Activated T-helper 2 cell treated with anti-CD3 and anti-CD28 coated beads, Interferon-gamma antibody, Interleukin-2, Interleukin-4, amounts not matched to agents 10 μg/mL and 5 μg/mL and 100 μg/mL, durations not matched to agents 14 hours and 24 hours and 36 hours (primary cell): ENCODE results near the gene THOC5. TPM values are rescaled to one million over a fixed set of nuclear protein-coding genes. Genes with fewer than 3 reads are reported as not detected.

Experiments used
- DNase-seq: peaks from one replicate; pipeline ENCODE4 v3.0.0; 2021; ENCODE audit warnings: low spot score
- H3K27ac Mint-ChIP-seq: one replicate; pipeline ENCODE4 v1.8.0; 2021; ENCODE audit warnings: mixed read lengths
- H3K27me3 Mint-ChIP-seq: one replicate; pipeline ENCODE4 v1.8.0; 2021; ENCODE audit warnings: low read depth, mixed read lengths
- H3K36me3 Mint-ChIP-seq: one replicate; pipeline ENCODE4 v1.8.0; 2021; ENCODE audit warnings: low read depth, mixed read lengths
- H3K4me1 Mint-ChIP-seq: one replicate; pipeline ENCODE4 v1.8.0; 2021; ENCODE audit warnings: low read depth, mixed read lengths
- H3K4me3 Mint-ChIP-seq: one replicate; pipeline ENCODE4 v1.8.0; 2021; ENCODE audit warnings: low read depth, mild to moderate bottlenecking, moderate library complexity, mixed read lengths
- H3K9me3 Mint-ChIP-seq: one replicate; pipeline ENCODE4 v1.8.0; 2021; ENCODE audit warnings: mixed read lengths
- intact Hi-C: fragments of 100-400 bp; cut with micrococcal nuclease; formaldehyde crosslinking; loops from one replicate; pipeline ENCODE4 v1.15.1; 2023
- total RNA-seq: library from RNA; stranded (reverse); gene quantifications from 2 replicates; pipeline ENCODE4 v1.2.3, GENCODE V29; 2022

Gene THOC5
- total RNA-seq, 1 donor from 2014 or later: 50.5 TPM

DNA sequence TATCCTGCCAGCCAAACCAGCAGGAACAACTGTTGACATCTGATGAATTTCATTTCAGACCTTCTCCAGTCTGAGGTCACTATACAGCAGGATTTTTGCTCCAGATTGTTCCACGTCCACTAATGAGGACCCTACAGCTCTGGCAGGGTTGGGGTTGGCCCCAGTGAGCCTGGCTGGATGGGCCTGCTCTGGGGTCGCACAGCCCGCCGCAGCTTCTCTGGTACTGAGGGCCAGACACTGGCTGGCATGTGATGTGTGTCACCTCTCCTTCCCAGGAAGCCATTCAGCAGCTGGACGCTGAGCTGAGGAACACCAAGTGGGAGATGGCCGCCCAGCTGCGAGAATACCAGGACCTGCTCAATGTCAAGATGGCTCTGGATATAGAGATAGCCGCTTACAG, 68.1 kb downstream of the THOC5 start:
- intact Hi-C loops: no loop called here
- no peak for DNase-seq
- no peaks in the 10 kb centered on the region for H3K36me3 Mint-ChIP-seq
- peaks cover 11% of the 10 kb centered on the region for H3K27me3 Mint-ChIP-seq
- H3K9me3 Mint-ChIP-seq: no peaks in the 10 kb centered on the region
- H3K4me3 Mint-ChIP-seq: no peak overlapping the region
- peaks cover 4% of the 10 kb centered on the region for H3K4me1 Mint-ChIP-seq
- no peak overlapping the region for H3K27ac Mint-ChIP-seq

DNA sequence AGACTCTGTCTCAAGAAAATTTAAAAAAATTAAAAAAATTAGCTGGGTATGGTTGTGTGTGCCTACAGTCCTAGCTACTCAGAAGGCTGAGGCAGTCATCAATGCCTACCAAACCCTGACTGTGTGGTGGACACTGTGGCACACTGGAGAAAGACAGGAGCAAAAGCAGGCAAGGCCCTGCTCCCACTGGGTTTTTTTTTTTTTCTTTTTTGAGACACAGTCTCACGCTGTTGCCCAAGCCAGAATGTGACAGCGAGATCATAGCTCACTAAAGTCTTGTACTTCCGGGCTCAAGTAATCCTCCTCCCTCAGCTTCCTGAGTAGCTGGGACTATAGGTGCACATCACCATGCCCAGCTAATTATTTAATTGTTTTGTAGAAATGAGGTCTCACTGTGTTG, 68.9 kb downstream of the THOC5 start:
- H3K27ac Mint-ChIP-seq: no peak overlapping the region
- no peak overlapping the region for H3K4me3 Mint-ChIP-seq
- intact Hi-C loops: no loop called here
- no peaks in the 10 kb centered on the region for H3K36me3 Mint-ChIP-seq
- H3K4me1 Mint-ChIP-seq: peaks cover 4% of the 10 kb centered on the region
- no peak for DNase-seq
- H3K9me3 Mint-ChIP-seq: no peaks in the 10 kb centered on the region
- H3K27me3 Mint-ChIP-seq: peaks cover 13% of the 10 kb centered on the region

DNA sequence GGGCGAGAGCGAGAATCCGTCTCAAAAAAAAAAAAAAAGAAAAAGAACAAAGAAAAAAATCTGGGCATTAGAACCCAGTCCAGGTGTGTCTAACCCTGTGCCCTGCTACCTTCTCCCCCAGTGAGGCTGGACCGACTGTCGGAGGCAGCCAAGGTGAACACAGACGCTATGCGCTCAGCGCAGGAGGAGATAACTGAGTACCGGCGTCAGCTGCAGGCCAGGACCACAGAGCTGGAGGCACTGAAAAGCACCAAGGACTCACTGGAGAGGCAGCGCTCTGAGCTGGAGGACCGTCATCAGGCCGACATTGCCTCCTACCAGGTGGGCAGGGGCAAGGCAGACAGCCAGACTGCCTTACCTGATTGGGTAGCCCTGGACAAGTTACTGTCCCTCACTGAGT, 70.3 kb downstream of the THOC5 start:
- intact Hi-C loops: no loop called here
- DNase-seq: no peak
- H3K4me3 Mint-ChIP-seq: no peak overlapping the region
- H3K27me3 Mint-ChIP-seq: peaks cover 27% of the 10 kb centered on the region
- peaks cover 10% of the 10 kb centered on the region for H3K4me1 Mint-ChIP-seq
- H3K36me3 Mint-ChIP-seq: no peaks in the 10 kb centered on the region
- H3K27ac Mint-ChIP-seq: no peak overlapping the region
- no peaks in the 10 kb centered on the region for H3K9me3 Mint-ChIP-seq

DNA sequence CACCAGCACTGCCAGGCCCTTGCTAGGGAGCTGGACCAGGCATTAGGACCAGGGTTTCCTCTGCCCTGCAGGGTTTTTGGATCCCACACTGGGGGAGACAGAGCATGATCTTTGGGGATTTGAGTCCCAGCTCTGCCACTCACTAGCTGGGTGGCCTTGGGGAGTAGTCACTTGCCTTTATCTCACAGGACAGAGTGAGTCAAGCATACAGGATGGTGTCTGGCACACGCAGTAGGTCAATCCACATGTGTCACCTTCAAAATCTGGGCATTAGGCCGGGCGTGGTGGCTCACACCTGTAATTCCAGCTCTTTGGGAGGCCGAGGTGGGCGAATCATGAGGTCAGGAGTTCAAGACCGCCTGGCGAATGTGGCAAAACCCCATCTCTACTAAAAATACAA, 70.8 kb downstream of the THOC5 start:
- Mint-ChIP-seq H3K36me3 (no peaks in the 10 kb centered on the region), H3K4me3 (no peak overlapping the region), H3K9me3 (no peaks in the 10 kb centered on the region), H3K4me1 (peaks cover 10% of the 10 kb centered on the region), H3K27ac (no peak overlapping the region), H3K27me3 (peaks cover 32% of the 10 kb centered on the region)
- no peak for DNase-seq
- intact Hi-C loops: no loop called here

DNA sequence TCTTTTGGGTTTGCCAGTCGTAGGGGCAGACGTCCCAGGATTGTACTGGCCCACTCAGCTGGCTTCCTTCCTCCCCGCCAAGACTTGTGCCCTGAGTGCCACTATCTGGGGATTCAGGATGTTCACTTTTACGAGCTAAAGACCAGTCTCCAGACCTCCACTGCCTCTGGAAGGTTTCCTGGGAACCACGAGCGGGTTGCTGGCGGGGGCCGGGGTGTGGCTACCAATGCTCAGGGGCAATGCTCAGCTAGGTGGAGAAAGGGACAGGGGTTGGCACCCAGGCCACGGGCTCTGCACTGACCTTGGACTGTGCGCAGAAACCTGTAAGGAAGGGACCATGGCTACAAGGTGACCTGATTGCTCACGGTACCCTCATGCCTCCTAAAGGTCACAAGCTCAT, 71.3 kb downstream of the THOC5 start:
- intact Hi-C loops: no loop called here
- H3K9me3 Mint-ChIP-seq: no peaks in the 10 kb centered on the region
- DNase-seq: no peak
- H3K4me3 Mint-ChIP-seq: no peak overlapping the region
- H3K36me3 Mint-ChIP-seq: no peaks in the 10 kb centered on the region
- no peak overlapping the region for H3K27ac Mint-ChIP-seq
- H3K4me1 Mint-ChIP-seq: peaks cover 10% of the 10 kb centered on the region
- H3K27me3 Mint-ChIP-seq: peaks cover 33% of the 10 kb centered on the region

- intact Hi-C loops: no loop called here
- H3K4me1 Mint-ChIP-seq: peaks cover 10% of the 10 kb centered on the region
- H3K36me3 Mint-ChIP-seq: no peaks in the 10 kb centered on the region
- H3K27ac Mint-ChIP-seq: peak overlapping the region; percentile 35
- no peak for DNase-seq
- H3K4me3 Mint-ChIP-seq: peak overlapping the region; percentile 60
- peaks cover 38% of the 10 kb centered on the region for H3K27me3 Mint-ChIP-seq
- no peaks in the 10 kb centered on the region for H3K9me3 Mint-ChIP-seq
These were observed 72.1 kb downstream of the THOC5 start for GRCh38 chr22:29481265-29482000.

GRCh38 chr22:29480512-29481264, 72.9 kb downstream of the THOC5 start:
- H3K4me1 Mint-ChIP-seq: peaks cover 10% of the 10 kb centered on the region
- H3K9me3 Mint-ChIP-seq: no peaks in the 10 kb centered on the region
- intact Hi-C loops: no loop called here
- peak; percentile 37 for DNase-seq
- H3K4me3 Mint-ChIP-seq: peak overlapping the region; percentile 60
- H3K27ac Mint-ChIP-seq: no peak overlapping the region
- peaks cover 41% of the 10 kb centered on the region for H3K27me3 Mint-ChIP-seq
- no peaks in the 10 kb centered on the region for H3K36me3 Mint-ChIP-seq

DNA sequence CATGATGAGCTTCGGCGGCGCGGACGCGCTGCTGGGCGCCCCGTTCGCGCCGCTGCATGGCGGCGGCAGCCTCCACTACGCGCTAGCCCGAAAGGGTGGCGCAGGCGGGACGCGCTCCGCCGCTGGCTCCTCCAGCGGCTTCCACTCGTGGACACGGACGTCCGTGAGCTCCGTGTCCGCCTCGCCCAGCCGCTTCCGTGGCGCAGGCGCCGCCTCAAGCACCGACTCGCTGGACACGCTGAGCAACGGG, 73.4 kb downstream of the THOC5 start:
- no peak for DNase-seq
- Mint-ChIP-seq H3K27me3 (peaks cover 41% of the 10 kb centered on the region), H3K9me3 (no peaks in the 10 kb centered on the region), H3K4me1 (peaks cover 10% of the 10 kb centered on the region), H3K36me3 (no peaks in the 10 kb centered on the region), H3K27ac (no peak overlapping the region), H3K4me3 (no peak overlapping the region)
- intact Hi-C loops: no loop called here

GRCh38 chr22:29479417-29480261, 73.9 kb downstream of the THOC5 start, which contains the start of gene NEFH:
TSS of gene NEFH (plus strand) at chr22:29480218. CDS start at chr22:29480263, 45 bp downstream.
- H3K4me1 Mint-ChIP-seq: peaks cover 10% of the 10 kb centered on the region

GRCh38 chr22:29478326-29479276, 75.0 kb downstream of the THOC5 start:
- Mint-ChIP-seq H3K9me3 (no peaks in the 10 kb centered on the region), H3K4me3 (no peak overlapping the region), H3K27me3 (peaks cover 41% of the 10 kb centered on the region), H3K4me1 (peaks cover 10% of the 10 kb centered on the region), H3K36me3 (no peaks in the 10 kb centered on the region), H3K27ac (no peak overlapping the region)
- DNase-seq: peak; percentile 32
- intact Hi-C loops: no loop called here

More at GRCh38 chr22:29479417-29480261, 73.9 kb downstream of the THOC5 start, which contains the start of gene NEFH:
- Mint-ChIP-seq H3K4me3 (peak within 1 kb of the TSS; percentile 60), H3K36me3 (no peaks in the 10 kb centered on the region), H3K9me3 (no peaks in the 10 kb centered on the region), H3K27me3 (peaks cover 41% of the 10 kb centered on the region), H3K27ac (no peak within 1 kb of the TSS)
- DNase-seq: no peak
- intact Hi-C loops: no loop called here

GRCh38 chr22:29477723-29478318, 75.7 kb downstream of the THOC5 start:
- Mint-ChIP-seq H3K4me3 (no peak overlapping the region), H3K27me3 (peaks cover 41% of the 10 kb centered on the region), H3K27ac (no peak overlapping the region), H3K4me1 (peaks cover 10% of the 10 kb centered on the region), H3K36me3 (no peaks in the 10 kb centered on the region), H3K9me3 (no peaks in the 10 kb centered on the region)
- intact Hi-C loops: no loop called here
- DNase-seq: no peak

DNA sequence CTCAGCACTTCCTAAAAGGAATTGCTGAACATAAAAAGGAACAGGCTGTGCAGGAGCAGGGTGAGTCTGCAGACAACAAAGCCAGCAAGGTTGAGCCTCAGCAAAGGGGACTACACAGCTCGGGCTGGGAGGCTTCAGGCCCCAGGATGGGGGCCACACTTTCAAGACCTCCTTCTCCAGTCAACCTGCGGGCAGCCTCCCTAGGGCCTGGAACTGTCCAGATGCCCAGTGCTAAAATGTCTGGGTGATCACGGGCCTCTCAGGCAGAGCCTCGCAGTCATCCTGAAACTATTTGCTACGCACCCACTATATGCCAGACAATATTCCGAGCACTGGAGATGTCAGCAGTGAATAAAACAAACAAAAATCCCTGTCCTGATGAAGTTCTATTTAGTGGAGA, 77.4 kb downstream of the THOC5 start:
- Mint-ChIP-seq H3K27ac (no peak overlapping the region), H3K4me1 (peaks cover 7% of the 10 kb centered on the region), H3K9me3 (no peaks in the 10 kb centered on the region), H3K27me3 (peaks cover 30% of the 10 kb centered on the region), H3K4me3 (no peak overlapping the region), H3K36me3 (no peaks in the 10 kb centered on the region)
- DNase-seq: no peak
- intact Hi-C loops: no loop called here
